CD4-positive, CD25-positive, alpha-beta regulatory T cell (primary cell): ENCODE measurements around the gene AGBL1. TPM values are rescaled to one million over a fixed set of nuclear protein-coding genes. Genes with fewer than 3 reads are reported as not detected.

Source experiments
- ATAC-seq, 2 donors: fragments of 150-1000 bp; cut with Tn5 transposase; one replicate each; pipeline ENCODE4 v1.10.0; 2021; ENCODE audit warnings: low read depth in 2 of 2, moderate number of reproducible peaks in 2 of 2, moderate library complexity in 1 of 2
- DNase-seq, 3 donors: peaks; one replicate each; pipeline versions ENCODE4 v3.0.0 to v3.0.0-alpha.2; 2012 to 2022; ENCODE audit warnings: mixed read lengths in 1 of 3
- H3K27ac ChIP-seq: one replicate; pipeline ENCODE4 v1.7.0; 2013; ENCODE audit warnings: mild to moderate bottlenecking, low read length; ENCODE audit not compliant: insufficient read depth, poor library complexity, severe bottlenecking
- H3K27me3 ChIP-seq: one replicate; pipeline ENCODE4 v1.7.0; 2013; ENCODE audit warnings: low read length; ENCODE audit not compliant: control insufficient read depth, insufficient read depth
- H3K36me3 ChIP-seq: one replicate; pipeline ENCODE4 v1.7.0; 2013; ENCODE audit warnings: mild to moderate bottlenecking, low read length, moderate library complexity; ENCODE audit not compliant: control insufficient read depth, insufficient read depth
- H3K4me1 ChIP-seq: 2 replicates; pipeline ENCODE4 v1.7.0; 2013; ENCODE audit warnings: mild to moderate bottlenecking, low read length; ENCODE audit not compliant: insufficient read depth, control insufficient read depth, poor library complexity, severe bottlenecking
- H3K4me3 ChIP-seq: one replicate; pipeline ENCODE4 v1.7.0; 2013; ENCODE audit warnings: low read depth, mild to moderate bottlenecking, low read length, moderate library complexity
- H3K9me3 ChIP-seq, 2 experiments: 1 replicate in 1 of 2; 2 replicates in 1 of 2; pipeline ENCODE4 v1.7.0; 2013; ENCODE audit warnings: low read length in 2 of 2, mild to moderate bottlenecking in 1 of 2, moderate library complexity in 1 of 2; ENCODE audit not compliant: control insufficient read depth in 2 of 2
- H3K27ac Mint-ChIP-seq, 3 donors: one replicate each; pipeline ENCODE4 v1.8.0; 2020 to 2022; ENCODE audit warnings: mild to moderate bottlenecking in 3 of 3, mixed read lengths in 3 of 3, moderate library complexity in 2 of 3
- H3K27me3 Mint-ChIP-seq: one replicate; pipeline ENCODE4 v1.8.0; 2022; ENCODE audit warnings: mild to moderate bottlenecking, mixed read lengths
- H3K36me3 Mint-ChIP-seq: one replicate; pipeline ENCODE4 v1.8.0; 2020; ENCODE audit warnings: mixed read lengths
- H3K4me1 Mint-ChIP-seq, 4 donors: one replicate each; pipeline ENCODE4 v1.8.0; 2020 to 2022; ENCODE audit warnings: mixed read lengths in 4 of 4, mild to moderate bottlenecking in 1 of 4
- H3K4me3 Mint-ChIP-seq, 4 donors: one replicate each; pipeline ENCODE4 v1.8.0; 2020 to 2022; ENCODE audit warnings: mild to moderate bottlenecking in 4 of 4, mixed read lengths in 4 of 4, moderate library complexity in 3 of 4
- H3K9me3 Mint-ChIP-seq, 7 donors: one replicate each; pipeline ENCODE4 v1.8.0; 2020 to 2022; ENCODE audit warnings: mixed read lengths in 7 of 7, mild to moderate bottlenecking in 3 of 7, moderate library complexity in 2 of 7
- polyA plus RNA-seq, 4 donors: library from polyadenylated mRNA; unstranded; fragments of 300-500 nt; fragmentation: Illumina TruSeq; gene quantifications; one replicate each; pipeline ENCODE4 v1.2.3, GENCODE V29; 2021
- total RNA-seq: library from RNA; stranded (reverse); gene quantifications from one replicate; pipeline ENCODE4 v1.2.3, GENCODE V29; 2022

AGBL1 gene
- total and polyA plus RNA-seq, 5 donors from 2014 or later = not detected

DNA sequence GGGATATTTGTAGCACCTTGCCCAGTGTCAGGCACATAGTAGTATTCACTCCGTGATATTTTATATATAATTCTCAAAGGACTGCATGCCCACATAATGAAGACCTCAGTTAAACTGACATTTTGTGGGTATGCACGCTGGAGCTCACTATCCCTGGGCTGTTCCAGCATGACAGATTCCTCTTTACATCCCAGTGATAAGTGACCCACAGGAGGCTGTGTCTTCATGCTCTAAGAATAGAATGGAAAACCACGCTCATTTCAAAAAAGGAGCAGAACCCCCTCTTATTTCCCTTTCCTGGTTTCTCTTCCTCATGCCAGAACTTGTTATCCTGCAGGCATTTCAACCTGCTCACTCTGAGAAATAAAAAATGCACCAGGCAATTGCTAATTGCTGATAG is 717.5 kb downstream of the AGBL1 start:
- H3K27ac Mint-ChIP-seq = no peak overlapping the region
- H3K4me3 Mint-ChIP-seq = no peak overlapping the region
- no peaks in the 10 kb centered on the region for H3K27me3 ChIP-seq
- H3K4me1 Mint-ChIP-seq = no peaks in the 10 kb centered on the region
- no peak for ATAC-seq
- no peaks in the 10 kb centered on the region for H3K36me3 Mint-ChIP-seq
- no peaks in the 10 kb centered on the region for H3K9me3 ChIP-seq
- H3K4me1 ChIP-seq = no peaks in the 10 kb centered on the region
- no peak for DNase-seq
- no peak overlapping the region for H3K27ac ChIP-seq
- H3K9me3 Mint-ChIP-seq = peaks cover 0 to 3% (median 0%) of the 10 kb centered on the region in 7 donors
- no peak overlapping the region for H3K4me3 ChIP-seq
- H3K36me3 ChIP-seq = no peaks in the 10 kb centered on the region
- H3K27me3 Mint-ChIP-seq = no peaks in the 10 kb centered on the region

DNA sequence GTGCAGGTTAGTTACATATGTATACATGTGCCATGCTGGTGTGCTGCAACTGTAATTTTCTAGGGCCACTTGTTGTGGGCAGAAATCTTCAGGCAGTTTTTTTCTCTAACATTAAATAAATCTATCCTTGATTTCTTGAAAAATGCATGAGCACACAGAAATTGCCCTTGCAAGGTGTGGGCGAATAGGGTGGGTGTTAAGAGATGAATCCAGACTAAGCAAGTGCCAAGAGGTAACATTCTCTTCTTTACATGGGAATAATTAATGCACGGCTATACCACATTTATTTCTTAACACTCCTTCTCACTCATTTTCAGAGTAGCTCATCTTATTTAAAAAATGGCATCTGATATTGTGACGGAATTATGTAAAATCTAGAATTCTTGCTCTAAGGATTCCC is 719.6 kb downstream of the AGBL1 start:
- Histone ChIP-seq H3K27me3 (no peaks in the 10 kb centered on the region), H3K4me3 (no peak overlapping the region), H3K27ac (no peak overlapping the region), H3K9me3 (no peaks in the 10 kb centered on the region), H3K4me1 (no peaks in the 10 kb centered on the region), H3K36me3 (no peaks in the 10 kb centered on the region)
- no peak overlapping the region for H3K4me3 Mint-ChIP-seq
- peaks cover 0 to 3% (median 0%) of the 10 kb centered on the region in 7 donors for H3K9me3 Mint-ChIP-seq
- no peaks in the 10 kb centered on the region for H3K4me1 Mint-ChIP-seq
- ATAC-seq (no peak), DNase-seq (no peak)
- no peaks in the 10 kb centered on the region for H3K36me3 Mint-ChIP-seq
- H3K27ac Mint-ChIP-seq = no peak overlapping the region
- no peaks in the 10 kb centered on the region for H3K27me3 Mint-ChIP-seq

DNA sequence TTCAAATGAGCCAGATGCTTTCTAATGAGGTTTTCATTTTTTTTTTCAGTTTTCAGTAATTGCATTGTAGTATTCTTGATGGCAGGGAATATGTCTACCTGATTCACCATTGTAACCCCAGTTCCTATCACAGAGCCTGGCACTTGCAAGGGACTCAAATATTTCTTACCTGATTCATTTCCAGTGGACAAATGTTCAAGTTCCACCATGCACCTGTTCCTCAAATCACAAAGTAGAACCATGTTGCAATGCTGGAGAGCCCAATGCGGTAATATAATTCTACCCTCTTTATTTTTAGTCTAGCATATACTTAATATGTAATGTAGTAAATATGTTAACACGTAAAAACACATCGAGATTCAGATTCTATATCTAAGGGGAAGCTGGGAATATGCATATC is 722.6 kb downstream of the AGBL1 start:
- no peaks in the 10 kb centered on the region for H3K4me1 Mint-ChIP-seq
- Histone ChIP-seq H3K36me3 (no peaks in the 10 kb centered on the region), H3K27ac (no peak overlapping the region), H3K4me3 (no peak overlapping the region), H3K27me3 (no peaks in the 10 kb centered on the region), H3K4me1 (no peaks in the 10 kb centered on the region), H3K9me3 (no peaks in the 10 kb centered on the region)
- H3K9me3 Mint-ChIP-seq = peaks cover 0 to 5% (median 1%) of the 10 kb centered on the region in 7 donors
- H3K27ac Mint-ChIP-seq = no peak overlapping the region
- H3K27me3 Mint-ChIP-seq = no peaks in the 10 kb centered on the region
- no peak overlapping the region for H3K4me3 Mint-ChIP-seq
- H3K36me3 Mint-ChIP-seq = no peaks in the 10 kb centered on the region
- DNase-seq (no peak), ATAC-seq (no peak)

DNA sequence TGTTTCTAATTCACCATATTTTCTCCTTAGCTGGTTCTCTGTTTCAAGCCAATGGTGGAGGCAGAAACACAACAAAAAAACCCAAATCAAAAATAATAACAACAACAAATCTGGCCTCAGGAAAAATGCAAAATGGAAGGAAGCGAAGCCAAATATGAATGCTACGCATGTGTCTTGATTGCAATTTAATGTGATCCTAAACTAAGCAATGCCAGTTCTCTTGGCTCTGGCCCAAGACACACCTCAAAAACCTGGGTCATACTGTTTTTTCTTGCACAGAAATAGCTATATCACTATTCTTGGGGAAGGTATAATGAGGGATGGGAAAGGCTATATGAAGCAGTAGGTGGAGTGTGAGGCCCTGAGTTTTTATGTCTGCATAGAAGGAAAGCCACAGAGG is 724.7 kb downstream of the AGBL1 start:
- H3K36me3 ChIP-seq = no peaks in the 10 kb centered on the region
- Mint-ChIP-seq H3K27me3 (no peaks in the 10 kb centered on the region), H3K4me3 (no peak overlapping the region), H3K36me3 (no peaks in the 10 kb centered on the region), H3K27ac (no peak overlapping the region), H3K4me1 (no peaks in the 10 kb centered on the region), H3K9me3 (peaks cover 0 to 5% (median 2%) of the 10 kb centered on the region in 7 donors)
- H3K4me3 ChIP-seq = no peak overlapping the region
- H3K4me1 ChIP-seq = no peaks in the 10 kb centered on the region
- DNase-seq (no peak), ATAC-seq (no peak)
- no peaks in the 10 kb centered on the region for H3K27me3 ChIP-seq
- H3K9me3 ChIP-seq = no peaks in the 10 kb centered on the region
- no peak overlapping the region for H3K27ac ChIP-seq

DNA sequence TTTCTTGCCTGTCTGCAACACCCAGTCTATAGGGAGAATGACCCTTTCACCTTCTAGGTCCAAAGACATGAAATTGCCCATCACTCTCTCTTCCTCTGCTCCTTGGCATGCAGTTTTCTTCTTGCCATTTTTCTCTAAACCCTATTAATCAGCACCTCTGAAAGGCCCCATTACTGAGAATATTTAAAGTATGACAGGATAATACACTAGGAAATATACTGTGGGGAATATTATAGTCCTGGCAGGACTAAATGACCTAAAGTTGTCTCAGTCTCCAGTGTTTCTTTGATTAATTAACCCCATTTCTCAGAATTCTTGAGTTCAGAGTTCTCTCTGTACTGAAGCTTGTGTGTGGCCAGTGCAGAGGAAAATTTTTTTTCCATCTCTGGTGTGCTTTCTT is 730.7 kb downstream of the AGBL1 start:
- DNase-seq (no peak), ATAC-seq (no peak)
- H3K4me3 Mint-ChIP-seq = peak overlapping the region in 1 of 4 donors; percentile 12
- H3K9me3 Mint-ChIP-seq = peaks cover 0 to 5% (median 1%) of the 10 kb centered on the region in 7 donors
- Histone ChIP-seq H3K27me3 (no peaks in the 10 kb centered on the region), H3K9me3 (no peaks in the 10 kb centered on the region), H3K36me3 (no peaks in the 10 kb centered on the region), H3K4me1 (no peaks in the 10 kb centered on the region), H3K4me3 (no peak overlapping the region), H3K27ac (no peak overlapping the region)
- no peaks in the 10 kb centered on the region for H3K36me3 Mint-ChIP-seq
- no peak overlapping the region for H3K27ac Mint-ChIP-seq
- H3K27me3 Mint-ChIP-seq = no peaks in the 10 kb centered on the region
- H3K4me1 Mint-ChIP-seq = no peaks in the 10 kb centered on the region

DNA sequence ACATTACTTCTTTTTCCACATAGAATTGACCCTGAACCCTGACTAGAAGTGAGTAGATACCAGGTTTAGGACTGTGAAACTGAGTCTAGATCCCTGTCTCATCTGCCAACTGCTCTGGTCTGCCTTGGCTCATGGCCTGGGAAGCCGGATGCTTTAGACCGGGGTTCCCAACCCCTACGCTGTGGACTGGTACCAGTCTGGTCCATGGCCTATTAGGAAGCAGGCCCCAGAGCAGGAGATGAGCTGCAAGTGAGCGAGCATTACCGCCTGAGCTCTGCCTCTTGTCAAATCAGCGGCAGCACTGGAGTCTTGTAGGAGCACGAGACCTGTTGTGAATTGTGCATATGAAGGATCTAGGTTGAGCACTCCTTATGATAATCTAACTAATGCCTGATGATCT is 734.2 kb downstream of the AGBL1 start:
- H3K4me1 ChIP-seq = no peaks in the 10 kb centered on the region
- DNase-seq (no peak), ATAC-seq (no peak)
- no peaks in the 10 kb centered on the region for H3K9me3 ChIP-seq
- H3K27ac ChIP-seq = no peak overlapping the region
- no peaks in the 10 kb centered on the region for H3K27me3 ChIP-seq
- H3K36me3 Mint-ChIP-seq = no peaks in the 10 kb centered on the region
- no peak overlapping the region for H3K4me3 Mint-ChIP-seq
- no peaks in the 10 kb centered on the region for H3K36me3 ChIP-seq
- no peaks in the 10 kb centered on the region for H3K27me3 Mint-ChIP-seq
- H3K4me3 ChIP-seq = no peak overlapping the region
- no peak overlapping the region for H3K27ac Mint-ChIP-seq
- no peaks in the 10 kb centered on the region for H3K4me1 Mint-ChIP-seq
- peaks cover 0 to 4% (median 3%) of the 10 kb centered on the region in 7 donors for H3K9me3 Mint-ChIP-seq

DNA sequence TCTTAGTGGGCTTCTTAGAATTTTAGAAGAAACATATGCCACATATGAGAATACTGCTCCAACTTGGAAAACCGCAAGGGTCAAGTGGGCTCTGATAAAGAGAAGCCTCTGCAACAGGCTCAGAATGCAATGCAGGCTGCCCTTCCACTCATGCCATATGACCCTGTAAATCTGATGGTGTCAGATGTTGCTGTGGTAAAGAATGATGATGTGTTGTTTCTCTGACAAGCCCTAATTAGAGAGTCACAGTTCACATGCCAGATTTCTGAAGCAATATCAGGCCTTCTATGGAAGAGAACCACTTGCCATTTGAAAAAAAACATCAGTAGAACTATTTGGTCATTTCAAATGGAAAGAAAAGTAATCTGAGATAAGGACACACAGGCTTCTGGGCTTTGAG is 749.6 kb downstream of the AGBL1 start:
- Histone ChIP-seq H3K4me1 (no peaks in the 10 kb centered on the region), H3K36me3 (no peaks in the 10 kb centered on the region), H3K9me3 (no peaks in the 10 kb centered on the region), H3K27ac (no peak overlapping the region), H3K27me3 (no peaks in the 10 kb centered on the region), H3K4me3 (no peak overlapping the region)
- ATAC-seq (no peak), DNase-seq (no peak)
- Mint-ChIP-seq H3K36me3 (no peaks in the 10 kb centered on the region), H3K27ac (no peak overlapping the region), H3K27me3 (no peaks in the 10 kb centered on the region), H3K4me1 (no peaks in the 10 kb centered on the region), H3K9me3 (peaks cover 0 to 5% (median 0%) of the 10 kb centered on the region in 7 donors), H3K4me3 (no peak overlapping the region)

DNA sequence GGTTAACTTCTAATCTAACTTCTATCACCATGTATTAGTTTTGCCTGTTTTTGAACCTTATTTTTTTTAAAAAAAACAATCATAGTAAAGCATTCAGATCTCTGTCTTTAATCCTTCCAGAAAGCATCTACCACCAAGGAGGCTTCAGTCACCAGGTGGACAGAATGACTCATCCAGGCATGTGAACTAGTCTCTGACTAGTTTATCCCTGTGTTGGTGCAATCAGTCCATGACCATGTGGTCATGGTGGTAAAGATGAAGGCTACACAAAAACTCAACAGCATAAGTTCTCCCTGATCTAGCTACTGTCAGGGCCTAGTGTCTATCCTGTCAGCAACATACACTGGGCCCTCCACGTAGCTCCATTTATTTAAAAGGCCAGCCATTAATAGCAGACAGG is 750.6 kb downstream of the AGBL1 start:
- no peaks in the 10 kb centered on the region for H3K36me3 Mint-ChIP-seq

More for the DNA sequence above, 750.6 kb downstream of the AGBL1 start:
- Histone ChIP-seq H3K27ac (no peak overlapping the region), H3K9me3 (no peaks in the 10 kb centered on the region), H3K36me3 (no peaks in the 10 kb centered on the region), H3K4me3 (no peak overlapping the region), H3K27me3 (no peaks in the 10 kb centered on the region), H3K4me1 (no peaks in the 10 kb centered on the region)
- ATAC-seq (no peak), DNase-seq (no peak)
- H3K27ac Mint-ChIP-seq = no peak overlapping the region
- H3K27me3 Mint-ChIP-seq = no peaks in the 10 kb centered on the region
- H3K9me3 Mint-ChIP-seq = peaks cover 0 to 5% (median 0%) of the 10 kb centered on the region in 7 donors
- H3K4me1 Mint-ChIP-seq = no peaks in the 10 kb centered on the region
- H3K4me3 Mint-ChIP-seq = no peak overlapping the region
